HG03025 (cell line): ENCODE results near the gene PLCD4.

ENCODE experiments used
- ATAC-seq: cut with Tn5 transposase; IDR thresholded peaks from one replicate; pipeline ENCODE4 v1.9.1; 2021; ENCODE audit warnings: mild to moderate bottlenecking, moderate library complexity; ENCODE audit not compliant: unreplicated experiment, low FRiP score

The PLCD4 gene

DNA sequence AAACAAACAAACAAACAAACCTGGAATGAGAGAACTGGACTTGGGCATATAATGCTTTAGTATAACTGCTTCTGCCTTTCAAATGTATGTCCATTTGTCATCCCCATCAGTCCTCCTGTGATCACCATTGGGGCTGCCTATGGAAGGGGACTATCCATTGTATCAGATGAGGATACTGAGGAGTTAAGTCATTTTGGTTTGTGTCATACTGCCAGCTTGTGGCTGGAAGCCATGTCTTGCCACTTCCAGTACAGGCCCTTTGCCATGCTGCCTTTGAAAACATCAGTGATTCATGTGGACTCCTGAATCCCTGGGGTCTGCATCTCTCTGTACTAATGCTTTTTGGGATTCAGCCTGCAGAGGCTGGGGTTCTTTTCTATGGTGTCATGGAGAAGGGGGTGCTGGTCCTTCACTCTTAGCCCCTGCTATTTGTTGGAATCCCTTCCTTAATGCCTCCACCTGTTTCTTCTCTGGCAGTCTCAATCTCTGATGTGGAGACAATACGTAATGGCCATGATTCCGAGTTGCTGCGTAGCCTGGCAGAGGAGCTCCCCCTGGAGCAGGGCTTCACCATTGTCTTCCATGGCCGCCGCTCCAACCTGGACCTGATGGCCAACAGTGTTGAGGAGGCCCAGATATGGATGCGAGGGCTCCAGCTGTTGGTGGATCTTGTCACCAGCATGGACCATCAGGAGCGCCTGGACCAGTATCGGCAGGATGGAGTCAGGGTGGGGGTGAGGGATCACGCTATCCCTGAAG is 10.6 kb downstream of the PLCD4 start:
- ATAC-seq = no peak

DNA sequence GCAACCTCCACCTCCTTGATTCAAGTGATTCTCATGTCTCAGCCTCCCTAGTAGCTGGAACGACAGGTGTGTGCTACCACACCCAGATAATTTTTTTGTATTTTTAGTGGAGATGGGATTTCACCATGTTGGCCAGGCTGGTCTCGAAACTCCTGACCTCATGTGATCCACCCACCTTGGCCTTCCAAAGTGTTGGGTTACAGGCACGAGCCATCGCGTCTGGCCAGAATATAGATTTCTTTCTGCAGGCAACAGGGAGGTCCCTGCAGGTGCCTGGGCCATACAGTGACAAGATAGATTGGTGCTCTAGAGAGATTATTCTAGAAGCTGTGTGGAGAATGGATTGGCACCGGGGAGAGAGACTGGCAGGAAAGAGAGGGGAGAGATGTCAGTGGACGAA is 13.3 kb downstream of the PLCD4 start:
- ATAC-seq = no peak

DNA sequence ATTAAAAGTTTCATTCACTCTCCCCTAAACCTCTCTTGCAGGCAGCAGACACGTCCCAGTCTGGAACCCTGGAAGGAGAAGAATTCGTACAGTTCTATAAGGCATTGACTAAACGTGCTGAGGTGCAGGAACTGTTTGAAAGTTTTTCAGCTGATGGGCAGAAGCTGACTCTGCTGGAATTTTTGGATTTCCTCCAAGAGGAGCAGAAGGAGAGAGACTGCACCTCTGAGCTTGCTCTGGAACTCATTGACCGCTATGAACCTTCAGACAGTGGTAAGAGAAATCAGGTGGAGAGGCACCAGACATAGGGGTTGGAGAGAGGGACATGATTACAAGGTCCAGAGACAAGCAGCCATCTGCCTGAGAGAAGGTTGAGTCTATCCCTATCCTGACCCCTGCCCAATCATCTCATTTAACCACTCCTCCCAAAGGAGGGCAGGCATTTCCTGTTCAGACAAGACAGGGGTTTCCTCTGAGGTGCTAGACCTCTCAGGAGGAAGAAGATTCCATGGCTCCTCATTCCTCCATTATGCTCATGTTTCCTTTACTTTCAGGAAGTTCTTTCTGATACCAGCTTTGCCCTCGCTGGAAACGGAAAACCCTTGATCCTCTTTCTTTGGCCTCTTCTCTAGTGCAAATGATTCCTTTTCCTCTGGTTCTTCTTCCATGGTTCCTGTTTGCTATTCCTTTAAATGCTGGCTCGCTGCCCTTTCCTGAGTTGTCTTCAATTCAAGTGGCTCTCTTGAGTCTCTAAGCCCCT is 15.1 kb downstream of the PLCD4 start:
- ATAC-seq = no peak

DNA sequence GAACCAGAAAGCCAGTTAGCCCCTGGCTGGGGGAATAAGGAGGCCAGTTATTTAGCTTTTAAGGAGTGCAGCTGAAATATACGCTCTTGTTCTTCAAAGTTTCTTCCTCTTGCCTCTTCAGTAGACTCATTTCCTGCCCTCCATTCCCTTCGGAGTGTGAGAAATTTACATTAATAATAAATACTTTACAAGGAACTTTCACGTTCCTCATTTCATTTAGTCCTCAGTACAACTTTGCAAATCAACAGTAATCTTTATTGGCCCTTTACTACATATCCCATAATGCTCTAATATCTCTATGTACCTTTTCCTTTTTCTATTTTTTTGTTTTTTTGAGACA is 15.6 kb downstream of the PLCD4 start:
- ATAC-seq = no peak

DNA sequence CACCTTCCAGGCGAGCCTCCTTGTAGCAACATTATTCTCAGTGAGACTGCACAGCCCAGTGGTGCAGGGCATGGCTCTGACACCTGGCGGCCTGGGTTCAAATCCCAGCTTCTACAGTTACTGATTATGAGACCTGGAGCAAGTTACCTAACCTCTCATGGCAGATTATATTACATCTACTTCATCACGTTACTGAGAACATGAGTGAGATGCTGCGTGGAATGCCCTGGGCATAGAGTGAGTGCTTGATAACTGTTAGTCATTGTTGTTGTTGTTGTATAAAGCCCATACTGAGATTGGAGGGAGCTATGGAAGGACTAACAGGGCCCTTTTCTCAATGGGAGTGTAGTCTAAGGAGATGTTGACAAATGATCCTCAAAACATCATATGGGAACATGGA is 18.7 kb downstream of the PLCD4 start:
- no peak for ATAC-seq

DNA sequence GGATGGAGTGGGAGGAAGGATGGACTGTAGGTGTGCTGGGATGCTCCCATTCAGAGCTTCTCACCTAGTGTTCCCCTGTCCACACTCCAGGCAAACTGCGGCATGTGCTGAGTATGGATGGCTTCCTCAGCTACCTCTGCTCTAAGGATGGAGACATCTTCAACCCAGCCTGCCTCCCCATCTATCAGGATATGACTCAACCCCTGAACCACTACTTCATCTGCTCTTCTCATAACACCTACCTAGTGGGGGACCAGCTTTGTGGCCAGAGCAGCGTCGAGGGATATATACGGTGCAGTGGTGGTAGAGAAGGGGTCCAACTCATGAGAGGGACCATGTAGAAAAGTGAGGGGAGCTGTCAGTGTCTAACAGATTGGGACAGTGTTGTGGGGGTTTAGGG is 20.2 kb downstream of the PLCD4 start:
- no peak for ATAC-seq

DNA sequence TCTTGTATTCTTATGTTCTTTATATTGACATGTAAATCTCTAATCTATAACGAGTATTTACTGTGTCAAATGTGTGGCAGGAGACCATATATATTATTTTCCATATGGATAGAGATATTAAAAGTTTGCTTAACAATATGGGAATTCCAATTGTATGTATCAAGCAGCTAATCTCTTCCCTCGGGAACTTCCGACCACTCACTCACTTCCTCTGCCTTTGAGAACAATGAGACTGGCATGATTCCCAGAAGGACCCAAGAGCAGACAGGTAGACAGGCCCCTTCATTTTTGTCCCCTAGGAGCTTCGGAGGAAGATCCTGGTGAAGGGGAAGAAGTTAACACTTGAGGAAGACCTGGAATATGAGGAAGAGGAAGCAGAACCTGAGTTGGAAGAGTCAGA is 24.1 kb downstream of the PLCD4 start:
- no peak for ATAC-seq

DNA sequence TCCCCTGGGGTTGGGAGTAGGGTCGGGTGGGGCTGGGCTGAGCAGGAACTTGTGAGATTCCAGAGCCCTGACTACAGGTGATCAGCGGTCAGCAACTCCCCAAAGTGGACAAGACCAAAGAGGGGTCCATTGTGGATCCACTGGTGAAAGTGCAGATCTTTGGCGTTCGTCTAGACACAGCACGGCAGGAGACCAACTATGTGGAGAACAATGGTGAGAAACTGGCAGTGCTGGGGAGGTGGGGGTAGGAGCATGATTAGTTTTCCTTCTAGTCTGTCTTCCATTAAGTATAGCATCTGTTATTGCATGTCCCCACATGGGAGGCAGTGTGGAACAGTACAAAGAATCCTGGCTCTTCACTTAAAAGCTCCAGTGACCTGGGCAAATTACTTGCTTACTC is 28.0 kb downstream of the PLCD4 start:
- no peak for ATAC-seq

DNA sequence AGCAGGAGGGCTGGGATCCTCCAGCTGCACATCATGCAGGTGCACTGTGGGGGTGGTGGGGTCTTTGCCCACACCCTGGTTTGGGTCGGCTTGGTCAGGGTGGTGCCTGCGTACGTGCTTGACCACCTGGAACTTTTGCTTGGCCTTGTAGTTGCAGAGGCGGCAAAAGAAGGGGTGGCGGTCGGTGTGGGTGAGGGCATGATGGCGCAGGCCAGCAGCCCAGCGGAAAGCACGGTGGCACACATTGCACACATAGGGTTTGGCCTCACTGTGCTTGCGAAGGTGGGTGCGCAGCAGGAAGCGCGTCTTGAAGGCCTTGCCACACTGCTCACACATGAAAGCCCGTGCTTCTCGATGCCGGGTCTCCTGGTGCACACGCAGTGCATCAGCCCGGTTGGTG is 30.7 kb downstream of the PLCD4 start:
- ATAC-seq = no peak

DNA sequence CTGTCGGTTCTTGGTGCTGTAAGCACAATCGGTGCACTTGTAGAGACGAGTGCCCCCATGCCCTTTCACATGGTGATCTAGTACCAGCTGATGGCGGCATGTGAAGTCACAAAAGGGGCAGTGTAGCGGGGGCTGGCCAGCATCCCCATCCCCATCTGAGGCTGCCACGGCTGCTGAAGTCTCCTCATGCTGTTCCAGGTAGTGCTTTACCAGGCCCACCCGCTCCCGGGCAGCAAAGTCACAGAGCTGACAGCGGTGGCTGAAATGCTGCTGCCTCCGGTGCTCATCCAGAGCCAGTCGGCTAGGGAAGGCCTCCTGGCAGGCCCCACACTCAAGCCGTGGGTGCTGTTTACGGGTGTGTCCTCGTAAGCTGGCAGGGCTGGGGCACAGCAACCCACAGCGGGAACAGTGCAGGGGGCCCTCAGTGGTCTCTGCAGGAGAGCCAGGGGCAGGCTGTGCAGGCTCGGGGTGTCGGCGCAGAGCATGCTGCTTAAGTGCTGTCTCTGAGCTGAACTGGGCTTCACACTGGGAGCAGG is 34.5 kb downstream of the PLCD4 start:
- no peak for ATAC-seq

DNA sequence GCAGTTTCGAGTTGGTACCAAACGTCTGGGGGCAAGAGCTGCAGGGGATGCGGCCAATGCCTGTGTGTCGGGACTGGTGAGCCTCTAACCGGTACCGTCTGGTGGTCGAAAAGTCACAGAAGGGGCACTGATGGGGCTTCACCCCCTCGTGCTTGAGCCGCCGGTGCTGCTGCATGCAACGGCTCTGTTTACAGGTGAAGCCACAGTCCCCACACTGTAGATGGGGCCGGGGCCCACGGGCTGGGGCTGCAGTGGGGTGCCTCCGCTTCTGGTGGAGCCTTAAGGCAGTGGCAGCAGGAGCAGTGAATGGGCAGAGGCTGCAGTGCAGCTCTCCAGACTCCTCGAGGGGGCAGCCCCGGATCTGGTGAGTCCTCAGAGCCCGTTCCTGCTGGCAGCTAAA is 35.1 kb downstream of the PLCD4 start:
- no peak for ATAC-seq

DNA sequence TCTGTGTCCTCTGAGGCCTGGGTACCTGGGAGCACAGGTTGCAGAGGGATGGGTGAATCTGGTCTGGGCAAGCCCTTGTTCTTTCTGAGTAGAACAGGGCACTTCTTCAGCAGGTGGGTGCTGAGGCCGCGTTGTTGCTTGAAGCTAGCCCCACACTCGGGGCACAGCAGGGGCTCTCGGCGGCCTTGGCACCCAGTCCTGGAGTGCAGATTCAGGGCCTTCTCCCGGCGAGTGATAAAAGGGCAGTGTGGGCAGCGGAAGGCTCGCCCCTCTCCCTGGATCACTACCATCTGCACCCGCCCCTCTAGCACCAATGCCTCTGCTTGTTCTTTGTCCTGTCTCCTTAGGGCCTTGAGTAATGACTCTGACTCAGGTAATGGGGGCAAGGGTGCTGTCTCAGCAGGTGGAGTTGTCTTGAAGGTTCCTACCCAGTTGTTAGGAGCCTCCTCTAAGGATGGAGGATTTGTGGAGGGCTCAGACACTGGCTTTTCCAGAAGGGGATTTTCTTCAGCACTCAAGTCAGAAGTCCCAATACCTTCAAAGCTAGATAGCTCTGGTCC is 36.1 kb downstream of the PLCD4 start:
- no peak for ATAC-seq

DNA sequence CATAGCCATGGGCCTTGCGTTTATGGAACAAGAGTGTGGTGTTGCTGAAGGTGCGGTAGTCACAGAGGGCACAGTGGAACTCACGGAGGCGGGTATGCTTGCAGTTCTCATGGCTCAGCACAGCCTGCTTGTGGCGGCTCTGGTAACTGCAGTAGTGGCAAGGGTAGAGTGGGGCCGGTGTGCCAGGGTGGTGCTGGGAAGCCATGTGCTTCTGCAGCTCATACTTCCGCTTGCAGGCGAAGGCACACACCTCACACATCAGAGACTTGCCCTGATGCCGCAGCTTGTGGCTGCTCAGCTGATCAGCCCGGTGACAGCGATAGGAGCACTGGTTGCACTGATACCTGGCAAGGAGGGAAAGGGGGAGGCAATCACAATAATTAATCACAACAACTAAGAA is 37.0 kb downstream of the PLCD4 start:
- no peak for ATAC-seq

DNA sequence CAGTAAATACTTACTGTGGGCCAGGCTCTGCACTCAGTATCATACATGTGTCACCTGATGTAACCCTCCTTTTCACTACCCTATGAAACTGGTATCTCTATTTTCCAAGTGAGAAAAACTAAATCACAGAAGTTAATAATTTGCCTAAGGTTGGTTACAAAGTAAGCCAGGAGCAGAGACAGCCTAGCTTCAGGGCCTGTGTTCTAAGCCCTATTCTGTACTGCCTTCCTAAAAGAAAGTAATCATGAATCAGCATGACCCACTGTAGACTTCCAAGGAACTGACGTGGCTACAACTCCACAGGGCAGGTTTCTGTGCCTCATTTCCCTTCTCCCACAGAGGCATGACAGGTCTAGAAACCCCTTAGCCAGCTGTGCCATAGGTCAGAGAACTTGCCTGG is 37.4 kb downstream of the PLCD4 start:
- ATAC-seq = no peak

DNA sequence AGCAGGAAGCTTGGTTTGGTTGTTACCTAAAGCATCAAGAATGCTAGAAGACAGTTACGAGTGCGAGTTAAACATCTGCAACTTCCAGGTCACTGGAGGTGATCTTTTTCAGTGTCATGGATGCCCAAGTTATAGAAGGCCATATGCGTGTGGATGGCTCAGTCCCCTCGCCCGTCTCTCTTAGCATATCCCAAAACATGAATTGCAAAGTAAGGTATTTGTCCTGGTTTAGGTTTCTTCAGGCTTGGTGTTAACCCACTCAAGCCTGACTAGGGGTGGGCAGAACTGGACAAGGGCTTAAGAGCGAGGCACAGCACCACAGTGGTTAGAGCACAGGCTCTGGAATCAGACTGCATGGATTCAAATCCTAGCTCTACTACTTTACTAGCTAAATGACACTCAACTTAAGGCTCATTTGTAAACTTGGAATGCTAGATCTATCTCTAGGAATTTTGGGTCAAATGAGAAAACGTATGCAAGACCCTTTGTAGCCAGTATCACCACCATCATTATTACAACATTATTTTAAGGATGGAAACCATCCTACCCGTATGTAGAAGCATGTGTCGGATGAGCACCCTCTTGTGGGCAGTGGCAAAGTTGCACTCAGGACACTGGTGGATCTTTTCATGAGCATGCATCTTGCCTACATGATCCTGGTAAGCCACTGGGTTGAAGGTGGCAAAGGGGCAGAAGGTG is 40.5 kb downstream of the PLCD4 start:
- ATAC-seq = no peak

DNA sequence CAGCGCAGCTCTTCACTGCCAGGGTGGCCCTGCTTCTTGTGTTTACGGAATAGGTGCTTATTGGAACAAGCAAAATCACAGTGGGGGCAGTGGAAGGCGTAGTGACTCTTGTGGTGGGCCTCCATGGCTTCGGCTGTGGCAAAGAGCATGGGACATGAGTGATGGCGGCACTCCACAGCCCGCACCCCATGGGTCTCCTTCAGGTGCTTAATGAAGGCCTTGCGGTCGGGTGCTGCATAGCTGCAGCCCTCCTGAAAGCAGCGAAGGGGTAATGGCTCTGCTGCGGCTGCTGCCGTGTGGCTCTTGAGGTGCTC is 41.0 kb downstream of the PLCD4 start:
- no peak for ATAC-seq

DNA sequence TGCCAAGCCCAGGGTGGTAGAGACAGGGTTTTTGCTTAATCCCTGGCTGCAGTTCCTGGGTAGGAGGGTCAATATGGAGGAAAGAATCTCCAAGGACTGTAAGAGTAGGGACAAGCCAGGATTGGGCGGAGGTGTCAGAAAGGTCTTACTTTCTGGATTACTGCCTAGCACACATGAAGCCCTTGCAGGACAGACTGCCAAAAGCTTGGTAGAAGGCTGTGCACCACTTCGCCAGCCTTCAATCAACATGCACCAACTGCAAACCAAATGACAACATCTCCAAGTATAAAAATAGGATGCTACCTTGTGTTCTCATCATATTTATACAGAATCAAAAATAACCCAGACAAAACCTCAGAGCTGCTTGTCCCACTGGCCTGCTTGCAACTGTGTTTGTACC is 48.1 kb downstream of the PLCD4 start:
- ATAC-seq = no peak

DNA sequence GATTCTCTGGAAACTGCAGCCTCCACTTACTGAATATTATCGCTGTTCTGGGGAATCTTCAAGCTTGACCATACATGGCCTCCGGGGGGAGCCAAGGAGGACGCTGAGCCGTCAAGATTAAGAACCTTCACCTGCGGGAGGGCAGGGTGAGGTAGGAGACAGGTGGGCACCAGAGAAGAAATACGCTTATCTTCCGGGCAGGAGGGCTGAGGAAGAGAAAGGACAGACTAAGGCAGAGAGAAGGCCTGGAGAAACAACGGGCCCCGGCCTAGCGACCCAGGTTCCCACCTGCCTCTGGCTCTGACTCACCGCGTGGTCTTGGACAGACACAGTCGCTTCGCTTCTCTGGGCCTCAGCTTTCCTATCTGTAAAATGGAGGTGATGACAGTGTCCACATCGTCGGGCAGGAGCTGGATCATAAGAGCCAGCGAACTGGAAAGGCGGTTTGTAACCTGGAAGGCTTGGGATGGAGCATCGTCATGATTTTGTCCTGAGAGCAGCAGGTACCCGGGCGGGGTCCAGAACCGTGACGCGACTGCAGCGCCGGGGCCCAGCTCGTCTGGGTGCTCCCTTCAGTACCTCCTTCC is 51.1 kb downstream of the PLCD4 start:
- peak; percentile 23 for ATAC-seq

DNA sequence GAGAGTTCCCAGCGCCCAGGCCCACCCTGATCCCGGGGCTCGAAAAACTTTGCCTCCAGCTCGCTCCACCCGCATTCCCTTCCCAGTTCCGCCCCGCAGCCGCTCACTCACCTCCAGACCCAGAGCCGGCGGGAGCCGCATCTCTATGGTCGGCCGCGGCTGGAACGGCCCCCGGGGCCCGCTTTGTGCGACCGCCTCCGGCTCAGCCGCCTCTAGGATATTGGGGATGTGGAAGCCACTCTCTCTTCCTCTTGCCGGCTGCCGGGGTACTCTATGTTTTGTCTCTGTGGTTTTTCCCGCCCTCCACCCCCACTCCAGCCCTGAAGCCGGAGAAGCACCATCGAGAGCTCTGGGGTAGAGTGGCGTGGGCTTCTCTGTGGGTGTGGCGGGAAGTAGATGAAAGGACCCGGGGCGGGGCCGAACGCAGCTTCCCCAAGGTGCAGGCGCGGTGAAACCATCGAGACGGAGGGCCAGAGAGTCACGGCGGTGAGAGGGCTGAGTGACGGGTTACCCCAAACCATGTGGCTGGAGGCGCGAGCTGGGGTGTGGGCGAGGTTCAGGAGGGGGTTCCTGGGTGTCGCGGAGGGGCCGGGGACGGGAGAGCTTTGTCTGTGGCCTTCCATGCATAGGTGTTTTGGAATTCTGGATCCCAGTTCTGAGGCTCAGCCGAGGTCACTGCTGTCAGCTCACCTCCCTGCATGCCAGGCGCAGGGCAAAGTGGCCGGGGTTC is 51.7 kb downstream of the PLCD4 start, which contains the start of the genes BCS1L and ZNF142:
BCS1L (plus strand) TSS at position 426 of the 730 bp plus-strand sequence. CDS start 1,305 bp downstream, outside the sequence.
ZNF142 (minus strand) TSS at position 366 of the 730 bp plus-strand sequence. CDS start 3,194 bp downstream, outside the sequence.
- peak; percentile 85 for ATAC-seq

DNA sequence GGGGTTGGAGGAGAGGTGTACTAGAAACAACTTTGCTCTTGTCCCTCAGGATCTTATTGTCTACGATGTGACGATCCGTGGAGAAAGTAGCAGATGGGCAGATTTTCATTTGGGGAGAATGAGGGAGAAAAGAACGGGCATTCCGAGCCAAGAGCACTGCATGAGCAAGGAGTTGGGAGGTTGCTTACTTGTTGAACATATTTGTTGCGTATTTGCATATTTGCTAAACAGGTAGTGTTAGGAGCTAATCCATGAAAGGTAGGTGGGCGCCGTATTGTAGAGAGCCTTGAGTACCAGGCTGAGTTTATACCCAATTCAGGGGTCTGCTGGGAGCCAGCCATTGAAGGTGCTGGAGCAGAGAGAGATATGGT is 52.3 kb downstream of the PLCD4 start:
- ATAC-seq = no peak
